Astrocyte (in vitro differentiated cells and primary cell): ENCODE data around the gene METTL2A. TPM values are rescaled to one million over a fixed set of nuclear protein-coding genes. Genes with fewer than 3 reads are reported as not detected.
A peak's percentile ranks its signal among the peaks of the same experiment; 100 is the strongest.
"Not testable (repeated sequence)": the region's sequence is repeated elsewhere in the genome, so short reads cannot be mapped to it uniquely, and the experiment has no call there.

Experiments
- DNase-seq: peaks from one replicate; pipeline ENCODE4 v3.0.0-alpha.2; 2010; ENCODE audit warnings: low read depth
- FAIRE-seq: peaks from 2 replicates; lab custom pipeline; 2011; peaks lifted over from hg19 to GRCh38; lab: Jason Lieb, UNC
- H2AFZ ChIP-seq: 2 replicates; pipeline ENCODE4 v1.6.0; 2012; ENCODE audit warnings: low read depth, low read length, inconsistent platforms
- H3K27ac ChIP-seq: 2 replicates; pipeline ENCODE4 v1.5.1; 2011; ENCODE audit warnings: low read depth, low read length, inconsistent platforms
- H3K27me3 ChIP-seq: 2 replicates; pipeline ENCODE4 v1.6.0; 2011; ENCODE audit warnings: low read length, inconsistent platforms; ENCODE audit not compliant: insufficient read depth
- H3K36me3 ChIP-seq: 2 replicates; pipeline ENCODE4 v1.5.1; 2011; ENCODE audit warnings: low read length, inconsistent platforms; ENCODE audit not compliant: insufficient read depth
- H3K4me1 ChIP-seq: 2 replicates; pipeline ENCODE4 v1.5.1; 2011; ENCODE audit warnings: low read length, inconsistent platforms; ENCODE audit not compliant: insufficient read depth
- H3K4me2 ChIP-seq: 2 replicates; pipeline ENCODE4 v1.6.0; 2012; ENCODE audit warnings: low read length, inconsistent platforms
- H3K4me3 ChIP-seq: 2 replicates; pipeline ENCODE4 v1.5.1; 2011; ENCODE audit warnings: low read depth, mild to moderate bottlenecking, low read length, inconsistent platforms; ENCODE audit not compliant: insufficient read depth
- H3K79me2 ChIP-seq: 2 replicates; pipeline ENCODE4 v1.6.0; 2012; ENCODE audit warnings: mild to moderate bottlenecking, low read length, inconsistent platforms; ENCODE audit not compliant: insufficient read depth
- H3K9ac ChIP-seq: 2 replicates; pipeline ENCODE4 v1.6.0; 2012; ENCODE audit warnings: mild to moderate bottlenecking, low read length, inconsistent platforms
- H3K9me3 ChIP-seq: 2 replicates; pipeline ENCODE4 v1.5.1; 2012; ENCODE audit warnings: low read depth, mild to moderate bottlenecking, low read length, inconsistent platforms; ENCODE audit not compliant: insufficient read depth
- H4K20me1 ChIP-seq: 2 replicates; pipeline ENCODE4 v1.6.0; 2012; ENCODE audit warnings: low read length, inconsistent platforms; ENCODE audit not compliant: insufficient read depth
- H3K27ac Mint-ChIP-seq: one replicate; pipeline ENCODE4 v1.8.0; 2021; ENCODE audit warnings: mild to moderate bottlenecking, mixed read lengths; ENCODE audit not compliant: unreplicated experiment
- H3K27me3 Mint-ChIP-seq: one replicate; pipeline ENCODE4 v1.8.0; 2021; ENCODE audit warnings: low read depth, mixed read lengths; ENCODE audit not compliant: unreplicated experiment
- H3K36me3 Mint-ChIP-seq: one replicate; pipeline ENCODE4 v1.8.0; 2021; ENCODE audit warnings: low read depth, mixed read lengths; ENCODE audit not compliant: unreplicated experiment
- H3K4me1 Mint-ChIP-seq: one replicate; pipeline ENCODE4 v1.8.0; 2021; ENCODE audit warnings: low read depth, mixed read lengths; ENCODE audit not compliant: unreplicated experiment
- H3K4me3 Mint-ChIP-seq: one replicate; pipeline ENCODE4 v1.8.0; 2021; ENCODE audit warnings: mild to moderate bottlenecking, moderate library complexity, mixed read lengths; ENCODE audit not compliant: unreplicated experiment
- H3K9me3 Mint-ChIP-seq: one replicate; pipeline ENCODE4 v1.8.0; 2021; ENCODE audit warnings: mild to moderate bottlenecking, mixed read lengths; ENCODE audit not compliant: unreplicated experiment
- total RNA-seq: library from RNA; stranded (reverse); gene quantifications from 2 replicates; pipeline ENCODE4 v1.2.1, GENCODE V29; 2021

Gene METTL2A
- total RNA-seq, 1 donor from 2014 or later: 20.9 TPM

DNA sequence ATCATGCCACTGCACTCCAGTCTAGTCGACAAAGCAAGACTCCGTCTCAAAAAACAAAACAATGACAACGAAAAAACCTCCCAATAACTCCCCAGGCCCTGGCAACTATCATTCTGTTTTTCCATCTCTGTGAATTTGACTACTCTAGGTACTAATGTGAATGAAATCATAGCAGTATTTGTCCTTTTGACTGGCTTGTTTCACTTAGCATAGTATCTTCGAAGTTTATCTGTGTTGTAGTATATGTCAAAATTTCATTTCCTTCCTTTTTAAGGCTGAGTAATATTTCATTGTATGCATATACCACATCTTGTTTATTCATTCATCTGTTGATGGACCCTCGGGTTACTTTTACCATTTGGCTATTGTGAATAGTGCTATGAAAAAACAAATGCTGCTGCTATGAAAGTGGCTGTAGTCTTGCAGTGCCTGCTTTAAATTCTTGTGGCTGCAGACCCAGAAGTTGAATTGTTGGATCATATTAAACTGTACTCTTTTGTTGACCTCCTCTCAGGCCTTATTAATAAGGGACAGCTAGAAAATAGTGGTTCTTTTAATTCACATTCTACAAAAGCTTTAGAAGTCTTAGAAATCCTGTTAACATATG lies 69.5 kb downstream of the METTL2A start:
- peaks cover 58% of the 10 kb centered on the region for H4K20me1 ChIP-seq
- H3K4me3 ChIP-seq, H3K27me3 Mint-ChIP-seq, H3K9me3 Mint-ChIP-seq, H3K27ac Mint-ChIP-seq, H3K9ac ChIP-seq, H3K36me3 Mint-ChIP-seq, H3K4me1 ChIP-seq, H3K27me3 ChIP-seq, H3K4me3 Mint-ChIP-seq, H3K4me2 ChIP-seq, H2AFZ ChIP-seq, H3K27ac ChIP-seq, H3K4me1 Mint-ChIP-seq, H3K36me3 ChIP-seq, H3K9me3 ChIP-seq: not testable (repeated sequence)
- H3K79me2 ChIP-seq: peaks cover 91% of the 10 kb centered on the region
- peak; percentile 15 for DNase-seq
- peak; percentile 58 for FAIRE-seq

DNA sequence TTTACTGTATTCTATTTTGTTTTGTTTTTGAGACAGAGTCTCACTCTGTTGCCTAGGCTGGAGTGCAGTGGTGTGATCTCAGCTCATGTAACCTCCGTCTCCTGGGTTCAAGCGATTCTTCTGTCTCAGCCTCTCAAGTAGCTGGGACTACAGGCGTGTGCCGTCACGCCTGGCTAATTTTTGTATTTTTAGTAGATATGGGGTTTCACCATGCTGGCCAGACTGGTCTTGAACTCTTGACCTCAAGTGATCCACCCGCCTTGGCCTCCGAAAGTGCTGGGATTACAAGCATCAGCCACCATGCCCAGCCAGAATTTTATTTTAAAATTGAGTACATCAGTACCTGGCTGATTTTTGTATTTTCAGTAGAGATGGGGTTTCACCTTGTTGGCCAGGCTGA lies 70.4 kb downstream of the METTL2A start:
- not testable (repeated sequence) for H3K27me3 ChIP-seq, H3K27ac ChIP-seq, FAIRE-seq, H3K4me2 ChIP-seq, H3K9me3 Mint-ChIP-seq, H3K27me3 Mint-ChIP-seq, H3K9ac ChIP-seq, H3K9me3 ChIP-seq, H3K4me1 ChIP-seq, H3K36me3 ChIP-seq, H2AFZ ChIP-seq, H3K36me3 Mint-ChIP-seq, DNase-seq, H3K4me1 Mint-ChIP-seq, H3K4me3 Mint-ChIP-seq, H3K27ac Mint-ChIP-seq, H3K4me3 ChIP-seq
- Histone ChIP-seq H4K20me1 (peaks cover 64% of the 10 kb centered on the region), H3K79me2 (peaks cover 91% of the 10 kb centered on the region)

DNA sequence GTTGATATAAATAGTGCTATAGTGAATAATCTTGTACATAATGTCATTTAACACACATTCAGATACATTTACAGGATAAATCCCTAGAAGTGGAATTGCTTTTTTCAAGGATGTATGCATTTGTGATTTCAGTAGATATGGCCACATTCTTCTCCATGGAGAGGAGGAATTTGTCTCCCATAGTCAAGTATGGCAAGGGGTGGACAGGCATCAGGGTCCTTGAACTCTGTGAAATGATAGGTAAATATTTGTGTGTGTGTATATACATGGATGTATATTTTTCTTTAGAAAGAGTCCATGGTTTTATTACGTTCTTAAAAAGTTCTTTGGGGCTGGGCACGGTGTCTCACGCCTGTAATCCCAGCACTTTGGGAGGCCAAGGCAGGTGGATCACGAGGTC lies 72.6 kb downstream of the METTL2A start:
- not testable (repeated sequence) for H3K27me3 ChIP-seq, H3K27ac ChIP-seq, H3K36me3 ChIP-seq, H3K9me3 ChIP-seq, H3K36me3 Mint-ChIP-seq, H2AFZ ChIP-seq, H3K9me3 Mint-ChIP-seq, DNase-seq, H3K4me3 Mint-ChIP-seq, H3K4me1 Mint-ChIP-seq, H3K4me2 ChIP-seq, H3K27me3 Mint-ChIP-seq, FAIRE-seq, H3K9ac ChIP-seq, H3K4me1 ChIP-seq, H3K4me3 ChIP-seq, H3K27ac Mint-ChIP-seq
- peaks cover 84% of the 10 kb centered on the region for H3K79me2 ChIP-seq
- H4K20me1 ChIP-seq: peaks cover 57% of the 10 kb centered on the region

DNA sequence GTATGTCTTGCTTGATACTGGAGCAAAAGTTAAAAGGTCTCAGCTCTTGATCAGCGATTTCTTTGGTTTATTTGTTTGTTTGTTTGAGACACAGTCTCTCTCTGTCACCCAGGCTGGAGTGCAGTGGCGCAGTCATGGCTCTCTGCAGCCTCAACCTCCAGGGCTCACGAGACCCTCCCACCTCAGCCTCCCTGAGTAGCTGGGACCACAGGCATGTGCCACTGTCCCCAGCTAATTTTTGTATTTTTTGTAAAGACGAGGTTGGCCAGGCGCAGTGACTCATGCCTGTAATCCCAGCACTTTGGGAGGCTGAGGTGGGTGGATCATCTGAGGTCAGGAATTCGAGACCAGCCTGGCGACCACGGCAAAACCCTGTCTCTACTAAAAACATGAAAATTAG lies 75.1 kb downstream of the METTL2A start:
- H3K4me1 ChIP-seq, H2AFZ ChIP-seq, H3K27me3 ChIP-seq, H3K4me1 Mint-ChIP-seq, H3K27ac ChIP-seq, H3K4me3 ChIP-seq, H3K36me3 Mint-ChIP-seq, DNase-seq, H3K9me3 Mint-ChIP-seq, H3K27me3 Mint-ChIP-seq, H3K36me3 ChIP-seq, FAIRE-seq, H3K9me3 ChIP-seq, H3K4me2 ChIP-seq, H3K9ac ChIP-seq: not testable (repeated sequence)
- Histone ChIP-seq H4K20me1 (peaks cover 42% of the 10 kb centered on the region), H3K79me2 (peaks cover 80% of the 10 kb centered on the region)
- Mint-ChIP-seq H3K27ac (peak overlapping the region; percentile 92), H3K4me3 (peak overlapping the region; percentile 67)

Other genes starting within 250 kb of the METTL2A start
- gene EFCAB3, start 43.3 kb upstream of the METTL2A start, total RNA-seq: not detected in 2 replicates
- gene TLK2, start 54.9 kb downstream of the METTL2A start, total RNA-seq: 53.0 and 54.2 TPM in 2 replicates
- gene MRC2, start 203.8 kb downstream of the METTL2A start, total RNA-seq: 361 and 588 TPM in 2 replicates